ENCODE data around the gene TPSAB1. TPM values are rescaled to one million over a fixed set of nuclear protein-coding genes. Genes with fewer than 3 reads are reported as not detected.
"Not testable (repeated sequence)": the region's sequence is repeated elsewhere in the genome, so short reads cannot be mapped to it uniquely, and the experiment has no call there.

Gene TPSAB1
- total RNA-seq, 1 experiment from 2014 or later = not detected

DNA sequence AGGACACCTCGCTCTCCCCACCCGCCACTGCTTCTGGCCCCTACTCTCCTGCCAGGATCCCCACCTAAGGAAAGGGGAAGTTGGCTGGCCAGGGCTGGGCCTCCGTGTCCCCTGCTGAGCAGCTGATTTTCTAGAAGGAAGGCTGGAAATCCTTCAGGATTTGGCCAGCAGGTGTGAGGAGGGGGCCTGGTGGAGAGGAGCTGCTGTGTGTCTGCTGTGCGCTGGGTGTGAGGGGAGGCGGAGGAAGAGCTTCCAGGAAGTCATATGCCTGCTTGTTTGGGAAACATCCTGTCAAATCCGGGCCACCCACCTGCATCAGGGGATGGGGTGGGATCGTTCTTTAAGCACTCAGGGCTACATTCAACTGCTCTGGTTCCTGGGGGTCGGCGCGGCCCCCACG lies 44.0 kb upstream of the TPSAB1 start:
- H3K4me3 ChIP-seq = no peak overlapping the region
- no peak overlapping the region for H3K27ac ChIP-seq
- ChIA-PET CTCF (no interaction called here), POLR2A (ENCODE audit: unreplicated experiment) (no interaction called here)
- H3K79me2 ChIP-seq (ENCODE audit: low read depth) = no peaks in the 10 kb centered on the region
- H3K27me3 ChIP-seq (ENCODE audit: insufficient read depth, low read depth) = 0 out of 2 replicates have a peak, but pooled peaks cover 9% of the 10 kb centered on the region
- H3K4me2 ChIP-seq = no peak overlapping the region
- H2AFZ ChIP-seq = no peak overlapping the region
- H3K9me3 ChIP-seq (ENCODE audit: insufficient read depth, low read depth) = no peaks in the 10 kb centered on the region
- H4K20me1 ChIP-seq (ENCODE audit: insufficient read depth) = 0 out of 2 replicates have a peak, but pooled peaks cover 3% of the 10 kb centered on the region
- intact Hi-C loops (cut with micrococcal nuclease; ENCODE audit: unreplicated experiment) = no loop called here
- TF ChIP-seq EZH2 (IDR thresholded peaks at IDR 0.05; ENCODE audit: low read depth) = no peak
- TF ChIP-seq, protein P1, sequence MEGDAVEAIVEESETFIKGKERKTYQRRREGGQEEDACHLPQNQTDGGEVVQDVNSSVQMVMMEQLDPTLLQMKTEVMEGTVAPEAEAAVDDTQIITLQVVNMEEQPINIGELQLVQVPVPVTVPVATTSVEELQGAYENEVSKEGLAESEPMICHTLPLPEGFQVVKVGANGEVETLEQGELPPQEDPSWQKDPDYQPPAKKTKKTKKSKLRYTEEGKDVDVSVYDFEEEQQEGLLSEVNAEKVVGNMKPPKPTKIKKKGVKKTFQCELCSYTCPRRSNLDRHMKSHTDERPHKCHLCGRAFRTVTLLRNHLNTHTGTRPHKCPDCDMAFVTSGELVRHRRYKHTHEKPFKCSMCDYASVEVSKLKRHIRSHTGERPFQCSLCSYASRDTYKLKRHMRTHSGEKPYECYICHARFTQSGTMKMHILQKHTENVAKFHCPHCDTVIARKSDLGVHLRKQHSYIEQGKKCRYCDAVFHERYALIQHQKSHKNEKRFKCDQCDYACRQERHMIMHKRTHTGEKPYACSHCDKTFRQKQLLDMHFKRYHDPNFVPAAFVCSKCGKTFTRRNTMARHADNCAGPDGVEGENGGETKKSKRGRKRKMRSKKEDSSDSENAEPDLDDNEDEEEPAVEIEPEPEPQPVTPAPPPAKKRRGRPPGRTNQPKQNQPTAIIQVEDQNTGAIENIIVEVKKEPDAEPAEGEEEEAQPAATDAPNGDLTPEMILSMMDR (conservative IDR thresholded peaks at IDR 0.05) = no peak
- BruUV-seq (replicated peaks) = no TSS peak
- no peaks in the 10 kb centered on the region for H3F3A ChIP-seq (ENCODE audit: insufficient read depth, low read depth)
- H3K4me1 ChIP-seq (replicated peaks; ENCODE audit: insufficient read depth) = no peaks in the 10 kb centered on the region
- H3K9me2 ChIP-seq (ENCODE audit: insufficient read depth) = no peaks in the 10 kb centered on the region
- no peak for DNase-seq
- no peaks in the 10 kb centered on the region for H3K36me3 ChIP-seq (ENCODE audit: low read depth)

DNA sequence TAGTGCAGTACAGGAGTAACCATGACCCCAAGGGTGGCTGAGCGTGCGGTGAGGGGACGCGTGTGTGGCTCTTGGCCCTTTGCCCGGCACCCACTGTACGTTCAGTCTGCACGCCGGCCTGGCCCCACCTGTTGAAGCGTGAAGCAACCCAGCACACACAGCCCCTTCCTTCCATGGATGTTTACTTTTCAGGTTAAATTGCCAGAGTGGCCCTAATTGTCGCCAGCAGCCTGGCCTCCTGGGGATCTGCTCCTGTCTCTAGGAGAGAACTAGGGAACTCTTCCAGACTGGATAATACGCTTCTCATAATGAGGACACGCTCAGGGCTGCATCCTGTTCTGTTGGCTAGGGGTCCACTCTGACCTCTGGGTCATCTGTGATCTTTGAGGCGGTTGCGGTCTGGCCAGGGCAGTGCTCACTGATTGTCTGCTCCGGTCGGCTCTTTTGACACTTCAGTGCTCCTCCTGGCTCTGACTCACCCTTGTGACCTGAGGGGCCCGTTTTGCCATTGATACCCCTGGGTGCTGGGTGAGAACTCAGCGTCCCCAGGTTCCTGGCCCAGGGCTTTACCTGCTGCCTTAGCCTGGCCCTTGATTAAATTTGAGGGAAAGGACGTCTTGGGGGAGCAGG lies 43.2 kb upstream of the TPSAB1 start:
- Histone ChIP-seq H3K9me3 (ENCODE audit: insufficient read depth, low read depth) (no peaks in the 10 kb centered on the region), H4K20me1 (ENCODE audit: insufficient read depth) (0 out of 2 replicates have a peak, but pooled peaks cover 3% of the 10 kb centered on the region), H3K79me2 (ENCODE audit: low read depth) (no peaks in the 10 kb centered on the region), H3K4me1 (replicated peaks; ENCODE audit: insufficient read depth) (no peaks in the 10 kb centered on the region), H3K4me3 (no peak overlapping the region), H3K36me3 (ENCODE audit: low read depth) (no peaks in the 10 kb centered on the region), H3K27ac (no peak overlapping the region), H3K4me2 (no peak overlapping the region), H3K27me3 (ENCODE audit: insufficient read depth, low read depth) (peaks cover 15% of the 10 kb centered on the region), H3K9me2 (ENCODE audit: insufficient read depth) (no peaks in the 10 kb centered on the region), H2AFZ (no peak overlapping the region), H3F3A (ENCODE audit: insufficient read depth, low read depth) (no peaks in the 10 kb centered on the region)
- CTCF ChIA-PET = interaction anchor here (0.6 kb wide), 1 partner anchor 348 kb away, joined by 5 read pairs; no protein-coding TSS in a partner anchor
- intact Hi-C loops (cut with micrococcal nuclease; ENCODE audit: unreplicated experiment) = no loop called here
- TF ChIP-seq EZH2 (IDR thresholded peaks at IDR 0.05; ENCODE audit: low read depth) = no peak
- TF ChIP-seq, protein P1 (conservative IDR thresholded peaks at IDR 0.05) = no peak
- no TSS peak for BruUV-seq (replicated peaks)
- DNase-seq = no peak
- POLR2A ChIA-PET (ENCODE audit: unreplicated experiment) = no interaction called here

DNA sequence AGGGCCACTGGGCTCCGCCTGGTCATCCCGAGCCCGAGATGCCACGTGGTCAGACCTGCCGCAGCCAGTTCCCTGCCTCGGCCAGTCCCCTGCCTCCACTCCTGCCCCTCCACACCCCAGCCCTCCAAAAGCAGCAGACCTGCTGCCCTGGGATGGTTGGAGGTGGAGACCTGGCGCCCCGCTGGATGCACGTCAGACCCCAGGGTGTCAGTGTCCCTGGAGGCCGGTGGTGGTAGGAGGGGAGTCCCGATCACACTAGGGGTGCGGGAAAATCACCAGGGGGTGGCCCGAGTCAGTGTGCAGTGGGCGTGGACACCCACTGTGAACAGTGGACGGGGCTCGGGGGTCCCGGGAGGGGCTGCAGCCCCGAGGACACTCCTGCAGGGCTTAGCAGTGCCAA lies 42.3 kb upstream of the TPSAB1 start:
- Histone ChIP-seq H3K79me2 (ENCODE audit: low read depth) (no peaks in the 10 kb centered on the region), H3K9me2 (ENCODE audit: insufficient read depth) (no peaks in the 10 kb centered on the region), H3K27me3 (ENCODE audit: insufficient read depth, low read depth) (peaks cover 24% of the 10 kb centered on the region), H3K4me1 (replicated peaks; ENCODE audit: insufficient read depth) (no peaks in the 10 kb centered on the region), H3K36me3 (ENCODE audit: low read depth) (no peaks in the 10 kb centered on the region), H3K4me2 (no peak overlapping the region), H4K20me1 (ENCODE audit: insufficient read depth) (0 out of 2 replicates have a peak, but pooled peaks cover 3% of the 10 kb centered on the region), H3K27ac (no peak overlapping the region), H3K9me3 (ENCODE audit: insufficient read depth, low read depth) (no peaks in the 10 kb centered on the region), H3K4me3 (no peak overlapping the region), H3F3A (ENCODE audit: insufficient read depth, low read depth) (no peaks in the 10 kb centered on the region), H2AFZ (no peak overlapping the region)
- POLR2A ChIA-PET (ENCODE audit: unreplicated experiment) = no interaction called here
- DNase-seq = no peak
- intact Hi-C loops (cut with micrococcal nuclease; ENCODE audit: unreplicated experiment) = no loop called here
- no TSS peak for BruUV-seq (replicated peaks)
- CTCF ChIA-PET = no interaction called here
- TF ChIP-seq, protein P1 (conservative IDR thresholded peaks at IDR 0.05) = no peak
- TF ChIP-seq EZH2 (IDR thresholded peaks at IDR 0.05; ENCODE audit: low read depth) = no peak

DNA sequence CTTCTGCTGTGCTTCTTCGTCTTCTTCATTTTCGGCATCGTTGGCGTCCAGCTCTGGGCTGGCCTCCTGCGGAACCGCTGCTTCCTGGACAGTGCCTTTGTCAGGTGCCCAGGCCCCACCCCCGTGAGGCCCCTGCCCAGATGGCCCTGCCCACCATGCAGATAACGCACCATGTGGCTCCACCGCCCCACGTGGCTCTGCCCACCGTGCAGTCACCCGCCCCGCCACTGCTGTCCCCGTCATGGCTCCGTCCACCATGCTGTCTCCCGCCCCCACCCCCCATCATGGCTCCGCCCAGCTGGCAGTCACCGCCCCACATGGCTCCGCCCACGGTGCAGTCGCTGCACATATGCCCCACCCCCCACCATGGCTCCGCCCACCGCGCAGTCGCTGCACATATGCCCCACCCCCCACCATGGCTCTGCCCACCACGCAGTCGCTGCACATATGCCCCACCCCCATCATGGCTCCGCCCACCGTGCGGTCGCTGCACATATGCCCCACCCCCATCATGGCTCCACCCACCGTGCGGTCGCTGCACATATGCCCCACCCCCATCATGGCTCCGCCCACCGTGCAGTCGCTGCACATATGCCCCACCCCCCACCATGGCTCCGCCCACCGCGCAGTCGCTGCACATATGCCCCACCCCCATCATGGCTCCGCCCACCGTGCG lies 41.7 kb upstream of the TPSAB1 start:
- H2AFZ ChIP-seq; H4K20me1 ChIP-seq (ENCODE audit: insufficient read depth); POLR2A ChIA-PET (ENCODE audit: unreplicated experiment); BruUV-seq (replicated peaks); H3F3A ChIP-seq (ENCODE audit: insufficient read depth, low read depth); H3K79me2 ChIP-seq (ENCODE audit: low read depth); H3K36me3 ChIP-seq (ENCODE audit: low read depth); intact Hi-C loops (cut with micrococcal nuclease; ENCODE audit: unreplicated experiment); H3K4me1 ChIP-seq (replicated peaks; ENCODE audit: insufficient read depth); DNase-seq; H3K4me3 ChIP-seq; H3K9me2 ChIP-seq (ENCODE audit: insufficient read depth); H3K27ac ChIP-seq; CTCF ChIA-PET; H3K4me2 ChIP-seq; H3K9me3 ChIP-seq (ENCODE audit: insufficient read depth, low read depth): not testable (repeated sequence)
- H3K27me3 ChIP-seq (ENCODE audit: insufficient read depth, low read depth) = peaks cover 30% of the 10 kb centered on the region

All from PC-9 (cell line).